HFFc6 (cell line): Measurements from ENCODE around the gene FBLN2. TPM values are rescaled to one million over a fixed set of nuclear protein-coding genes. Genes with fewer than 3 reads are reported as not detected.

Experiments used
- DNase-seq: peaks from one replicate; pipeline ENCODE4 v3.0.0-alpha.2; 2018
- H3K27ac Mint-ChIP-seq: 2 replicates; pipeline ENCODE4 v1.8.0; 2020; ENCODE audit warnings: mild to moderate bottlenecking, mixed read lengths
- H3K27me3 Mint-ChIP-seq: 2 replicates; pipeline ENCODE4 v1.8.0; 2021; ENCODE audit warnings: mild to moderate bottlenecking, moderate library complexity, mixed read lengths; ENCODE audit not compliant: insufficient read depth
- H3K36me3 Mint-ChIP-seq: 2 replicates; pipeline ENCODE4 v1.8.0; 2021; ENCODE audit warnings: low read depth, mixed read lengths
- H3K4me1 Mint-ChIP-seq: 2 replicates; pipeline ENCODE4 v1.8.0; 2020; ENCODE audit warnings: low read depth, mixed read lengths
- H3K4me3 Mint-ChIP-seq: 2 replicates; pipeline ENCODE4 v1.8.0; 2020; ENCODE audit warnings: mild to moderate bottlenecking, moderate library complexity, mixed read lengths
- H3K9me3 Mint-ChIP-seq: 2 replicates; pipeline ENCODE4 v1.8.0; 2020; ENCODE audit warnings: mild to moderate bottlenecking, mixed read lengths
- CTCF ChIP-seq: fragments of 200-600 bp; sonication (generic); IDR thresholded peaks from 2 replicates; pipeline ENCODE4 v1.5.0; 2021; ENCODE audit warnings: antibody characterized with exemption, mild to moderate bottlenecking
- total RNA-seq, 6 experiments: library from RNA; stranded (reverse); fragmentation: NEBNext Ultra II Directional; extraction: Animal tissue kit (Norgen Biotek cat#: 25700); gene quantifications; 2 replicates in 1 of 6; 3 replicates in 5 of 6; pipeline ENCODE4 v1.2.3, GENCODE V29; 2021

FBLN2 gene
- total RNA-seq, 6 experiments from 2014 or later = 55.7 to 84.5 (median 69.4) TPM

- H3K9me3 Mint-ChIP-seq = no peaks in the 10 kb centered on the region
- no peaks in the 10 kb centered on the region for H3K36me3 Mint-ChIP-seq
- peaks cover 15% of the 10 kb centered on the region for H3K4me1 Mint-ChIP-seq
Observed at GRCh38 chr3:13515786-13516759, 32.9 kb upstream of the FBLN2 start.

GRCh38 chr3:13516760-13517135 is 32.2 kb upstream of the FBLN2 start:
- TF ChIP-seq CTCF = no peak
- peaks cover 15% of the 10 kb centered on the region for H3K4me1 Mint-ChIP-seq
- H3K36me3 Mint-ChIP-seq = no peaks in the 10 kb centered on the region
- H3K9me3 Mint-ChIP-seq = no peaks in the 10 kb centered on the region
- no peak overlapping the region for H3K4me3 Mint-ChIP-seq
- DNase-seq = no peak
- H3K27me3 Mint-ChIP-seq = no peaks in the 10 kb centered on the region; the same call in 1 of the 2 replicates
- no peak overlapping the region for H3K27ac Mint-ChIP-seq

More at GRCh38 chr3:13515786-13516759, 32.9 kb upstream of the FBLN2 start:
- DNase-seq = no peak
- TF ChIP-seq CTCF = no peak
- no peak overlapping the region for H3K4me3 Mint-ChIP-seq
- H3K27me3 Mint-ChIP-seq = no peaks in the 10 kb centered on the region; the same call in 1 of the 2 replicates
- H3K27ac Mint-ChIP-seq = no peak overlapping the region

- H3K27ac Mint-ChIP-seq = no peak overlapping the region
- no peaks in the 10 kb centered on the region; the same call in 1 of the 2 replicates for H3K27me3 Mint-ChIP-seq
- DNase-seq = no peak
- no peaks in the 10 kb centered on the region for H3K9me3 Mint-ChIP-seq
- no peak for TF ChIP-seq CTCF
- no peaks in the 10 kb centered on the region for H3K36me3 Mint-ChIP-seq
- peaks cover 15% of the 10 kb centered on the region for H3K4me1 Mint-ChIP-seq
- H3K4me3 Mint-ChIP-seq = no peak overlapping the region
Observed at GRCh38 chr3:13517253-13517977, 31.5 kb upstream of the FBLN2 start.

GRCh38 chr3:13518516-13518953 is 30.4 kb upstream of the FBLN2 start:
- H3K9me3 Mint-ChIP-seq = no peaks in the 10 kb centered on the region
- no peak for DNase-seq
- H3K4me3 Mint-ChIP-seq = no peak overlapping the region
- H3K27ac Mint-ChIP-seq = no peak overlapping the region
- peaks cover 2% of the 10 kb centered on the region; the same call in 1 of the 2 replicates for H3K27me3 Mint-ChIP-seq
- H3K4me1 Mint-ChIP-seq = peaks cover 13% of the 10 kb centered on the region
- no peak for TF ChIP-seq CTCF
- H3K36me3 Mint-ChIP-seq = no peaks in the 10 kb centered on the region; the same call in 1 of the 2 replicates

GRCh38 chr3:13519006-13519791 is 29.7 kb upstream of the FBLN2 start:
- no peak overlapping the region for H3K4me3 Mint-ChIP-seq
- H3K9me3 Mint-ChIP-seq = no peaks in the 10 kb centered on the region
- TF ChIP-seq CTCF = no peak
- H3K36me3 Mint-ChIP-seq = no peaks in the 10 kb centered on the region; the same call in 1 of the 2 replicates
- no peak for DNase-seq
- H3K27ac Mint-ChIP-seq = no peak overlapping the region
- peaks cover 6% of the 10 kb centered on the region for H3K4me1 Mint-ChIP-seq
- H3K27me3 Mint-ChIP-seq = peaks cover 2% of the 10 kb centered on the region; the same call in 1 of the 2 replicates
